Activated CD8-positive, alpha-beta T cell treated with anti-CD3 and anti-CD28 coated beads for 36 hours (primary cell): ENCODE results near the gene KLF16. TPM values are rescaled to one million over a fixed set of nuclear protein-coding genes. Genes with fewer than 3 reads are reported as not detected.
"Not testable (repeated sequence)": the region's sequence is repeated elsewhere in the genome, so short reads cannot be mapped to it uniquely, and the experiment has no call there.

Experiments used
- ATAC-seq: fragments of 200-7000 bp; cut with Tn5 transposase; one replicate; pipeline ENCODE4 v1.10.0; 2021; ENCODE audit warnings: mild to moderate bottlenecking, moderate library complexity
- CTCF ChIA-PET: fragments of 350-600 bp; sonication (Branson Sonifier 250); formaldehyde crosslinking; loops from one replicate; lab custom pipeline; 2021; ENCODE audit warnings: antibody characterized with exemption; lab: Charles Lee
- POLR2A ChIA-PET: fragments of 350-600 bp; sonication (Branson Sonifier 250); formaldehyde crosslinking; loops from one replicate; lab custom pipeline; 2021; ENCODE audit warnings: antibody characterized with exemption; lab: Charles Lee
- DNase-seq: peaks from one replicate; pipeline ENCODE4 v3.0.0-alpha.2; 2020
- H3K27ac Mint-ChIP-seq: one replicate; pipeline ENCODE4 v1.8.0; 2021; ENCODE audit warnings: mild to moderate bottlenecking, mixed read lengths
- H3K27me3 Mint-ChIP-seq: one replicate; pipeline ENCODE4 v1.8.0; 2021; ENCODE audit warnings: mixed read lengths
- H3K36me3 Mint-ChIP-seq: one replicate; pipeline ENCODE4 v1.8.0; 2021; ENCODE audit warnings: low read depth, mixed read lengths
- H3K4me1 Mint-ChIP-seq: one replicate; pipeline ENCODE4 v1.8.0; 2021; ENCODE audit warnings: low read depth, mixed read lengths
- H3K4me3 Mint-ChIP-seq: one replicate; pipeline ENCODE4 v1.8.0; 2021; ENCODE audit warnings: mild to moderate bottlenecking, moderate library complexity, mixed read lengths
- H3K9me3 Mint-ChIP-seq: one replicate; pipeline ENCODE4 v1.8.0; 2021; ENCODE audit warnings: mixed read lengths
- intact Hi-C: fragments of 100-400 bp; cut with micrococcal nuclease; formaldehyde crosslinking; loops from one replicate; pipeline ENCODE4 v1.10.0; 2022
- total RNA-seq, 2 experiments: library from RNA; stranded (reverse); gene quantifications; one replicate each; pipeline ENCODE4 v1.2.3, GENCODE V29; 2021
- TF ChIP-seq, protein P1 (sequence below): fragments of 200-600 bp; IDR thresholded peaks from one replicate; pipeline ENCODE4 v1.8.0; 2022; ENCODE audit warnings: antibody characterized with exemption, mild to moderate bottlenecking

Gene KLF16
- total RNA-seq, 2 experiments from 2014 or later: 25.6 to 27.7 TPM

DNA sequence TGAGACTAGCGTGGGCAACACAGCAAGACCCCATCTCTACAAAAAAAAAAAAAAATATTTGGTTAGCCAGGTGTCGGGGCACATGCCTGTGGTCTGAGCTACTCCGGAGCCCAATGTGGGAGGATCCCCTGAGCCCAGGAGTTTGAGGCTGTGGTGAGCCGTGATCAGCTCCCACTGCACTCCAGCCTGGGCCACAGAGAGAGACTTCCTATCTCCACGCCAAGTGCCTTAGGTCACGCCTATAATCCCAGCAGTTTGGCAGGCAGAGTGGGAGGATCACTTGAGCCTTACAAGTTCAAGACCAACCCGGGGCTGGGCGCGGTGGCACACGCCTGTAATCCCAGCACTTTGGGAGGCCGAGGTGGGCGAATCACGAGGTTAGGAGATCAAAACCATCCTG is 33.1 kb upstream of the KLF16 start:
- H3K27ac Mint-ChIP-seq: peak overlapping the region; percentile 98
- ChIA-PET POLR2A (interaction anchor here (0.6 to 3.0 kb wide), 13 partner anchors 9 to 607 kb away, joined by 3 to 14 read pairs (median 4); partner anchors contain the start of genes ABHD17A and AP3D1), CTCF (interaction anchor here (0.9 to 2.3 kb wide), 2 partner anchors 20 to 30 kb away, joined by 3 to 5 read pairs; no protein-coding TSS in a partner anchor)
- H3K4me1 Mint-ChIP-seq: peaks cover 24% of the 10 kb centered on the region
- H3K9me3 Mint-ChIP-seq: no peaks in the 10 kb centered on the region
- DNase-seq (no peak), ATAC-seq (no peak)
- H3K27me3 Mint-ChIP-seq: no peaks in the 10 kb centered on the region
- TF ChIP-seq, protein P1, sequence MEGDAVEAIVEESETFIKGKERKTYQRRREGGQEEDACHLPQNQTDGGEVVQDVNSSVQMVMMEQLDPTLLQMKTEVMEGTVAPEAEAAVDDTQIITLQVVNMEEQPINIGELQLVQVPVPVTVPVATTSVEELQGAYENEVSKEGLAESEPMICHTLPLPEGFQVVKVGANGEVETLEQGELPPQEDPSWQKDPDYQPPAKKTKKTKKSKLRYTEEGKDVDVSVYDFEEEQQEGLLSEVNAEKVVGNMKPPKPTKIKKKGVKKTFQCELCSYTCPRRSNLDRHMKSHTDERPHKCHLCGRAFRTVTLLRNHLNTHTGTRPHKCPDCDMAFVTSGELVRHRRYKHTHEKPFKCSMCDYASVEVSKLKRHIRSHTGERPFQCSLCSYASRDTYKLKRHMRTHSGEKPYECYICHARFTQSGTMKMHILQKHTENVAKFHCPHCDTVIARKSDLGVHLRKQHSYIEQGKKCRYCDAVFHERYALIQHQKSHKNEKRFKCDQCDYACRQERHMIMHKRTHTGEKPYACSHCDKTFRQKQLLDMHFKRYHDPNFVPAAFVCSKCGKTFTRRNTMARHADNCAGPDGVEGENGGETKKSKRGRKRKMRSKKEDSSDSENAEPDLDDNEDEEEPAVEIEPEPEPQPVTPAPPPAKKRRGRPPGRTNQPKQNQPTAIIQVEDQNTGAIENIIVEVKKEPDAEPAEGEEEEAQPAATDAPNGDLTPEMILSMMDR: no peak
- intact Hi-C loops: no loop called here
- H3K4me3 Mint-ChIP-seq: peak overlapping the region; percentile 80
- H3K36me3 Mint-ChIP-seq: no peaks in the 10 kb centered on the region

DNA sequence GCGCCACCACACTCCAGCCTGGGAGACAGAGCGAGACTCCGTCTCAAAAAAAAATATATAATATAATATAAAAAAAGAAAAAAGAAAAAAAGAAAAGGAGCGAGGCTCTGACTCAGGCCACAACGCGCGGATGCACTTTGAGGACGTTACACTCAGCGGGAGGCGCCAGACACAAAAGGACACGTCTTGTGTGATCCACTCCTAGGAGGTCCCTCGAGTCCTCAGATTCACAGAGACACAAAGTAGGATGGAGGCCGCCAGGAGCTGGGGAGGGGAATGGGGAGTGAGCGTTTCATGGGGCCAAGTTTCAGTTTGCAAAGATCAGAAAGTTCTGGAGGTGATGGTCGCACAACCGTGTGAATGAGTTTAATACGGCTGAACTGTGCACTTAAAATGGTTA is 30.4 kb upstream of the KLF16 start:
- intact Hi-C loops: no loop called here
- Mint-ChIP-seq H3K27me3 (no peaks in the 10 kb centered on the region), H3K4me1 (peaks cover 24% of the 10 kb centered on the region), H3K36me3 (no peaks in the 10 kb centered on the region), H3K9me3 (no peaks in the 10 kb centered on the region), H3K27ac (peak overlapping the region; percentile 25), H3K4me3 (no peak overlapping the region)
- ChIA-PET POLR2A (interaction anchor here (1.4 to 1.7 kb wide), 2 partner anchors 10 to 17 kb away, joined by 3 to 4 read pairs; no protein-coding TSS in a partner anchor), CTCF (interaction anchor here (0.7 kb wide), 1 partner anchor 12 kb away, joined by 4 read pairs; no protein-coding TSS in a partner anchor)
- TF ChIP-seq, protein P1: no peak
- DNase-seq (no peak), ATAC-seq (no peak)

DNA sequence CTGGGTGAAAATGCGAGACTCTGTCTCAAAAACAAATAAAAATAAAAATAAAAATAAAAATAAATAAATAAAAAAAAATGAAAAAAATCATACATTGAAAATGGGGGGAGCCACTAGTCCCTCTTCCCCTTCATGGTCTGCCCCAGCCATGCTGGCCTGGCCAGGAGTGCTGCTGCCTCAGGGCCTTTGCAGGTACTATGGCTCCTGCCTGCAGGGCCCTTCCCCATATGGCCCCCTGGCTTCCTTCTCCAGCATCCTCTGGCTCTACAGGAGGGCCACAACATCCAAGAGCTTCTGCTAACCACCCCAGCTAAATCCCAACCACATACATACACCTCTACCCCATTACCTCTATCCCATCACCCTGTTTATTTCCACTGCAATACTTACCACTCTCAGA is 26.5 kb upstream of the KLF16 start:
- CTCF ChIA-PET: interaction anchor here (1.0 kb wide), 1 partner anchor 25 kb away, joined by 3 read pairs; no protein-coding TSS in a partner anchor
- Mint-ChIP-seq H3K9me3 (no peaks in the 10 kb centered on the region), H3K36me3 (no peaks in the 10 kb centered on the region), H3K27ac (no peak overlapping the region), H3K4me3 (no peak overlapping the region), H3K4me1 (peaks cover 15% of the 10 kb centered on the region), H3K27me3 (no peaks in the 10 kb centered on the region)
- TF ChIP-seq, protein P1: no peak
- POLR2A ChIA-PET: no interaction called here
- ATAC-seq (no peak), DNase-seq (no peak)
- intact Hi-C loops: no loop called here

DNA sequence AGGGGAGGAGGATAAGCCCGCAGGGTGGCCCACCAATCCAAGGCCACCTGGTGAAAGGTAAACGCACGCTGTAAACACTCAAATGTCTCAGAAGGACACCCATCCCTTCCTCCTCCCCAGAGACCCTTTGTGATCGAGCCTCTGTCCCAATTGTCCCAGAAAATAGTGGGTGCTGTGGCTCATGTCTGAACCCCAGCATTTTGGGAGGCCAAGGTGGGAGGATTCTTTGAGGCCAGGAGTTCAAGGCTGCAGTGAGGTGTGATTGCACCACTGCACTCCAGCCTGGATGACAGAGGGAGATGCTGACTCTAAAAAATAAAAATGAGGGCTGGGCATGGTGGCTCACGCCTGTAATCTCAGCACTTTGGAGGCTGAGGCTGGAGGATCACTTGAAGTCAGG is 25.0 kb upstream of the KLF16 start:
- intact Hi-C loops: no loop called here
- H3K9me3 Mint-ChIP-seq: no peaks in the 10 kb centered on the region
- DNase-seq (no peak), ATAC-seq (no peak)
- ChIA-PET CTCF (interaction anchor here (0.6 kb wide), 1 partner anchor 23 kb away, joined by 3 read pairs; no protein-coding TSS in a partner anchor), POLR2A (interaction anchor here (1.3 to 1.9 kb wide), 2 partner anchors 8 to 144 kb away, joined by 3 to 4 read pairs; no protein-coding TSS in a partner anchor)
- no peak overlapping the region for H3K27ac Mint-ChIP-seq
- H3K4me1 Mint-ChIP-seq: peaks cover 16% of the 10 kb centered on the region
- H3K27me3 Mint-ChIP-seq: no peaks in the 10 kb centered on the region
- peaks cover 11% of the 10 kb centered on the region for H3K36me3 Mint-ChIP-seq
- H3K4me3 Mint-ChIP-seq: no peak overlapping the region
- TF ChIP-seq, protein P1: no peak

DNA sequence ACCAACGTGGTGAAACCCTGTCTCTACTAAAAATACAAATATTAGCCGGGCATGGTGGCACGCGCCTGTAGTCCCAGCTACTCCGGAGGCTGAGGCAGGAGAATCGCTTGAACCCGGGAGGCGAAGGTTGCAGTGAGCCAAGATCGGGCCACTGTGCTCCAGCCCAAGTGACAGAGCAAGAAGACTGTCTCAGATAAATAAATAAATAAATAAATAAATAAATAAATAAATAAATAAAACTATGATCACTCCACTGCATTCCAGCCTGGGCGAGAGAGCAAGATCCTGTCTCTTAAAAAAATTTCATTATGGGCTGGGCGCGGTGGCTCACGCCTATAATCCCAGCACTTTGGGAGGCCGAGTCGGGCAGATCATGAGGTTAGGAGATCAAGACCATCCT is 23.0 kb upstream of the KLF16 start:
- H3K27ac Mint-ChIP-seq, H3K27me3 Mint-ChIP-seq, H3K9me3 Mint-ChIP-seq, intact Hi-C loops, ATAC-seq, CTCF ChIA-PET, DNase-seq, H3K4me3 Mint-ChIP-seq: not testable (repeated sequence)
- Mint-ChIP-seq H3K4me1 (peaks cover 27% of the 10 kb centered on the region), H3K36me3 (peaks cover 23% of the 10 kb centered on the region)
- POLR2A ChIA-PET: interaction anchor here (1.8 to 1.9 kb wide), 2 partner anchors 10 to 11 kb away, joined by 4 to 12 read pairs; no protein-coding TSS in a partner anchor

DNA sequence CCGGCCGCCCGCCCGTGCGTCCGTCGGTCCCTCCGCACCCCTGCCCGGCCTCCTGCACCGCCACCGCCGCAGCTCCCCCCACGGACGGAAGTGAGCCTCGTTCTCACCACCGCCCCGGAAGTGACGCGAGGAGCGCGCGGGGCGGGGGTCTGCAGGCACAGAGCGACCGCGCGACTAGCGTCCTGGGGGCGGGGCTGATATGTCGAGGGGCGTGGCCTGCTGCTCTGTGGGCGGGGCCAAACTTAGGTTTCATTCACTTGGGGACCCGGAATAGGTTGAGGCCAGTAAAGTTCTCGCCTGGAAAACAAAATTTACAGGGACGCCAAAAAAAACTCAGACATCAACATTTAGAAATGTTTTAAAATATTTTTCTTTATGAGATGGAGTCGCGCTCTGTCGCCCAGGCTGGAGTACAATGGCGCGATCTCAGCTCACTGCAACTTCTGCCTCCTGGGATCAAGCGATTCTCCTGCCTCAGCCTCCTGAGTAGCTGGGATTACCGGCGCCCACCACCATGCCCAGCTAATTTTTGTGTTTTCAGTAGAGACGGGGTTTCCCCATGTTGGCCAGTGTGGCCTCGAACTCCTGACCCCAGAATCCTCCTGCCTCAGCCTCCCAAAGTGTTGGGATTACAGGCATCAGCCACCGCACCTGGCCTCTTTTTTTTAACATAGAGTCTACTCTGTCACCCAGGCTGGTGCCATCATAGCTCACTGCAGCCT is 22.2 kb upstream of the KLF16 start, which contains the start of gene ABHD17A:
ABHD17A (minus strand) TSS at position 99 of the 722 bp plus-strand sequence. CDS start 3,930 bp downstream, outside the sequence.
- H3K27me3 Mint-ChIP-seq, H3K9me3 Mint-ChIP-seq, intact Hi-C loops: not testable (repeated sequence)
- peak within 1 kb of the TSS; percentile 94 for H3K27ac Mint-ChIP-seq
- H3K36me3 Mint-ChIP-seq: peaks cover 23% of the 10 kb centered on the region
- H3K4me1 Mint-ChIP-seq: peaks cover 30% of the 10 kb centered on the region
- H3K4me3 Mint-ChIP-seq: peak within 1 kb of the TSS; percentile 94
- peak; percentile 97 for DNase-seq
- POLR2A ChIA-PET: interaction anchor here (0.7 to 3.4 kb wide), 4 partner anchors 9 to 27 kb away, joined by 3 to 13 read pairs (median 12); no protein-coding TSS in a partner anchor
- CTCF ChIA-PET: interaction anchor here (1.2 kb wide), 1 partner anchor 44 kb away, joined by 4 read pairs; no protein-coding TSS in a partner anchor
- peak; percentile 78 for ATAC-seq
